IPS-NIHi11 (cell line): Measurements from ENCODE around the gene FGR.

ENCODE experiments used
- DNase-seq: peaks from one replicate; pipeline ENCODE4 v3.0.0; 2012; ENCODE audit warnings: mixed read lengths, low spot score

Gene FGR

DNA sequence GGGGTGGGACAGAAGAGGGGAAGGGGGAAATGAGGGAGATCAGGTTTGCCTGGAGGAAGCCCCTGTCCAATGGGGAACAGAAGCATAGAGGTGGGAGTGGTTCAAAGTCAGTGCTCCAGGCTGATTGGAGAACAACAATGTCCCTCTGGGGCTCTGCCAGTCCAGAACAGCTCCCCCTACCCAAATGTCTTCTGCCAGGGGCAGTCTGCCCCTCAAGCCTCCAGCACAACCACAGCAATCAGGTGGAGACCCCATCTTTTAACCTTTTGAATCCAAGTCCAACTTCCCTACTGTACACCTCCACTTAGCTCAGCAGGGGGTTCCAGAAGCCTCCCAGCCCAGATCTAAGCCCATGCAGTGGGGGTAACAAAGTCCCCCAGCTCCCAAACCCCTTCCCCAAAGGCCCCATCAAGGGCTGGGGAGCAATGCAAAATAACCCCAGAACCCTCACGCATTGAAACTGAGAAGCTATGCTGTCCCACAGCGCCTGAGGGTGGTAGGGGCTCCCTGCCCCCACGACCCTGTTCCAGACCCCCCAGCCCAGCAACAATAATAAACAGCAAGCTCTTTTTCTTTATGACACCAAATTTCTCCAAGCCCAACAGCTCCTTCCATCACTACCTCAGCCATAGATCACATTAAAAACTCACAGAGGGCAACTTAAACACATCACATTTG, 34.3 kb downstream of the FGR start:
- peak; percentile 67 for DNase-seq

DNA sequence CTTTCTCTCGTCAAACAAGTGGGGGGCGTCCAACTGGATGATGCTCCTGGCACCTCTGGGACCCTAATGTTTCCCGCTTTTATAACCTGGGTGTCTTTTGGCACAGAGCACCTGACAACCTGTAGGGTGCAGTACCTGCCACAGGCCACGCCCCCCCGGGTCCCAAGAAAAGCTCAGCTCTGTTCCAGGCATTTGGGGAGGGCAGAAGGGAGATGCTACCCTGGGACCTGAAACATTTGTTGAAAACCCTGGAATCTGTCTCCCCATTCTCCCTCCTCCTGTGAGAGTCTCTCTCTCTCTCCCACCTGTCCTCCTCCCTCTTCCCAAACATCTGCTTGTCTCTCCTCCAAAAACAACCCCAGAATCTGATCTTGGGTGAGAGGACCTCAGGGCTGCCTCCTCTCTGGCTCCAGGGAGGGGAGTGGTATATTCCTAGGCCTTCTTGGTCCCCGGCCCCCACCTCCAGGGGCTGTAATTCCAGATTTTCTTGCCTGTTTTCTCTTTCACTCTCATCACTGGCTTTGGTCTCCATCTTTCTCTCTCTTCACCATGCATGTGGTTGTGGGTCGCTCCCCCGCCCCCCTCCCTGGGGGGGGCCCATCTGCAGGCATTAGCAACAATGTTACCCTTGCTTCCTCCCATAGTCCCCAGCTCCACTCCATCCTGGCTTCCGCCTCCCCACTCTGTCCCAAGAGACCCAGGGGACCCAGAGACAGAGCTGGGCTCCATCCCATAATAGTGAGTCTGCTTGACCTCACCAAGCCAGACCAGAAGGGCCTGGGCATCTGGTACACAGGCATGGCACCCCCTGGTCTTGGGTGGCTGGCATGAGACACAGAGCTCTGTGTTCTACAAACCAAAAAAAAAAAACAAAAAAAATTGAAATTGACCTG, 35.1 kb downstream of the FGR start:
- DNase-seq, result no peak

DNA sequence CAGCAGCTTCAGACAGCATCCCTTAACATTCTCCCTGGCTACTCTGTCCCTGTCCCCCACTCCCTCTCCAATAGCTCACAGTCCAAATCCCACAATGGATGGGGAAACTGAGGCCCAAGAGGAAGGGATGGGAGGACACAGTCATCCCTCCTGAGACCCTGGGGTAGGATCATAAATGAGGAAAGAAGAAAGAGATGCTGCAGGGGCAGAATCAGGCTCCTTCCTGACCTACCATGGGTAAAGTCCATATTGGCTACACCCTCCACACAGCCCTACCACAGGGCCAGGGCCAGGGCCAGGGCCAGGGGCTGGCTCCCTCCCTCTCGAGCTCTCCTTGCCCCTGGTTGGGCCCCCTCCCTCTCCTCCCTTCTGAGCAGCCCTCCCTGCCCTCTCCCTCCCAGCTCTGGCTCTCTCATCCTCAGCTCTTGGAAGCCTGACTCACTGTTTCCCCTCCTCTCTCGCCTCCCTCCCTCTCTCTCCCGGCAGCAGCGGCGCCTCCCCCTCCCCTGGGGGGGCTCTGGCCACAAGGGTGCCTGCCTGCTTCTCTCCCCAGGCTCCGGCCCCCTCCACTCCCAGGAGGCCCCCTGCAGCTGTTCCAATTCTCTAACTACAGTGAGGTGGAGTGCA, 36.0 kb downstream of the FGR start:
- DNase-seq, result no peak

DNA sequence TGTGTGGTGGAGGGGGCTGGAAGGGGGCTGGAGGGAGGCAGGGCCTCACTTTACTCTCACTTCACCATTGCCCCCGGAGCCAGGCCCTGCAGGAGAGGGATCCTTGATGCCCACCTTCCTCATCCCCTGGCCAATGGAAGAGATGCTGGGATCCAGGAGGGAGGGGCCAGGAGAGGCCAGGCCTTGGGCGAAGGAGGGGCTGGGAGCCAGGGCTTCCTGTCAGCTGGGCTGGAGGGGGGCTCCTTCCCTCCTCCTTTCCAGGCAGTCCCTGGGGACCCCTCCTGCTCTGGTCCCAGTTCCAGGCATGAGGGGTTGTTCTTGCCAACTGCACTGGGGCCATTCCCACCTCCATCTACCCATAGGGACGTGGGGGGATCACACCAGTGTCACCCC, 36.7 kb downstream of the FGR start:
- peak; percentile 61 for DNase-seq

DNA sequence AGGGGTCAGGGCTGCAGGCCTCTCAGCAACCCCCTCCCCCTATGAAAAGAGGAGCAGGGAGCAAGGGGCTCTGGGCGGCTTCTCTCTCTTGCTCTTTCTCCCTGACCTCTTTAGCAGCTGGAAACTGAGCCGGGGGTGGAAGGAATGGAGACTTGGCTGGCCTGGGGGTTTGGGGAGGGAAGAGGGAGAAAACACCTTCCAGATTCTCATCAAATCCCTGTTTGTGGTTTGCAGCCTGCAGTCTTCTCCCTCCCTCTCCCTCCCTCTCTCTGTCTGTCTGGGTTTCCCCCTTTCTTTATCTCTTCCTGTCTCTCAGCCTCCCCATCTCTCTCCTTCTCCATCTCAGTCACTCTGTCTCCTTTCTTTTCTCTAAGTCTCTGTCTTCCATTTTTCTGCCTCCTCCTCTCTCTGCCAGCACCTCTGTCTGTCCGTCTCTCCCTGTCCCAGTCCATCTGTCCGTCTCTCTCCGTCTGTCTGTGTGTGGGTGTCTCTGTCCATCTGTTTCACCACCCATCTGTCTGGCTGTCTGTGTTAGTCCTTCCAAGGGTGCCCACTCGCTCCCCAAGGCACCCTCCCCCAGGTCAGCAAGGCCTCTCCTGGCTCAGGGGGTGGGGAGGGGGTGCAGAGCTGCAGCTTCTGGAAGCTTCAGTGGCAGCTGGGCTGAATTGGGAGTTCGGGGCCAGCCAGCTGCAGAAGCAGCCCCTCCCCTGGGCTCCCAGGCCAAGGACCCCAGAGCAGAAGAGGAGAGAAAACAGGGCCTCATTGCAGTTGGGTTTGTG, 37.3 kb downstream of the FGR start:
- DNase-seq, result no peak

DNA sequence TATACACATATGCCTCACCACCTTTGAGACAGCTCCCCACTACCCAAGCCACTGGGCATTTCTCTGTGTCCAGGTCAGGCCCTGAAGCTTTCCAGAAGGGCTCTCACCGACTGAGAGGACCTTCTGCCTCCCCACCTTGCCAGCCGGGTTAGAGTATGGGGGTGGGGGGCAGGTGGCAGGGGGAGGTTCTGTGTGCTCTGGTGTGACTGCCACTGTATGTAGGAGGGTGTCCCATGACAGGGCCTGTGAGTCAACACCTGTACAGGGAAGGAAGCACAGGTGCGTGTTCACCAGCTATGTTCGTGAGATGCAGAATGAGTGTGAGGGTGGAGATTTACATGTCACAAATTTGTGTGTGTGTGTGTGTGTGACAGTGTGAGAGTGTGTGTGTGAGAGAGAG, 38.0 kb downstream of the FGR start:
- DNase-seq, result no peak

DNA sequence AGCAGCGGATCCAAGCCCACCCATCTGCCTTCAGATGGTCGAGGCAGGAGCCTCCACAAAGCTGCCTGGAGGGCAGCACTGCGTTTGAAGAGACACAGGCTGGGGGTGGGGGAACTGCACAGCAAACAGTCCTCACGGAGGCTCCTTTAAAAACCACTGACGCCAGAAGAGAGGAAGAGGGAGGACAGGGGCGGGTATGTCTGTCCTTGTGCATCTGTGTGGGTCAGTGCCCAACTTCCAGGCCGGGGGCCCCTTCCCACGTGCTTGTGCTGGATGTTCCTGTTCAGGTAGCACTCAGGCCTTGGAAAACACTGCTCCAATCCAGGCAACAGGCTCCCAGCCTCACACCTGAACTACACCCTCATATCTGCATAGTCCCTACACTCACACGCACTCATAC, 38.7 kb downstream of the FGR start:
- no peak for DNase-seq

DNA sequence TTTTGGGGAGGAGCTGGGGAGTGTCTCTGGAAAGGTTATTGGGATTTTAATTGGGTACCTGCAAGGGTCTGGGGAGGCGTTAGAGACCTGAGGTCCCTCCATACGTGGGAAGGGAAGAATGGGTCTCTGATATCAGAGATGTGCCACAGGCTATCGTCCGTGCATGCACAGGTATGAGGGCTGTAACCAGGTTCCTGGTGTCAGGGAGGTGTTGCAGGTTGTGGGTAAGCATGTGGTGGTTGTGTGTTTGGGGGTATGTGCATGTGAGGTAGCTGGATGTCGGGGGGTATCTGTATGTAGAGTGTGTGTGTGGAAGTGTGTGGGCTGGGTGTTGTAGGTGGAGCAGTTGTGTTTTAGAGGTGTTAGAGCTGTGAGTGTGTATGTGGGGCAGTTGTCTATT, 39.4 kb downstream of the FGR start:
- DNase-seq, result no peak

DNA sequence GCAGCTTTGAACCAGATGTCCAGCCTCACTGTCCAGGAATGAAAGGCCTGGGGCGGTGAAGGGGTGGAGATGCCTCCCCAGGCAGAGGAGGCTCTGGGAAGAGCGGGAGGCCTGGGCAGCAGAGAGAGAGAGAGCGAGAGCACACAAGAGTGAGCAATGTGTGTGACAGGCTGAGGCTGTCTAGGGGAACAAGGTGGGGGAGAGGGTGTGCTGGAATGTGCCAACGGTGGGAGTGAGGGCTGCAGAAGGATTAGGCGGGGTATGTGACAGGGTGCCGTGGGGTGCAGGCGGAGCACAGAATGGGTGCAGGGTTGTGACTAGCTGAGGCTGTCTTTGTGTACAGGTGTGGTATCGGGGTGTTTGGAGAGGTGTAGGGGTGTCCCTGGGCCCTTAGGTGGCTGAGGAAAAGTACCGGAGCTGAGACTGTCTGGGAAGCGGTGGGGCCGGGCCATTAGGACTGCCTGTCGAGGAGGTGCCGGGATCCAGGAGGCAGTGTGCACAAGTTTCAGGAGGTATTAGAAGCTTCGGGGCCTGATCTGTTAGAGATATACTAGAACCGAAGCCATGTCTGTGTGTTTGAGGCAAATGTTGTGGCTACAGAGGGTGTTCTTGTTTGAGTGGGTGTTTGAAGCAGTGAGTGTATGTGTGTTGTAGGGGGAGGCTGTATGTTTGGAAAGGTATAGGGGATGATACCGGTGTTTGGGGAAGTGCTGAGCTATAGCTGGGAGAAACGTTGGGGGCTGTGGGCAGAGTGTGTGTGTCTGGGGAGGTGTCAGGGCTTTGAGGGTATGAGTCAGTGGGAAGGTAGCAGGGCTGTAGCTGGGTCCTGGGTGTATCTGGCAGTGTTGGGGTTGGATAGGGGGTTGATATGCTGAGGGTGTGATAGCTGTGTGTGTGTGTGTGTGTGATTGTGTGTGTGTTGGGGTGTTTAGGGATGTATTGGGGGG, 40.1 kb downstream of the FGR start:
- no peak for DNase-seq

DNA sequence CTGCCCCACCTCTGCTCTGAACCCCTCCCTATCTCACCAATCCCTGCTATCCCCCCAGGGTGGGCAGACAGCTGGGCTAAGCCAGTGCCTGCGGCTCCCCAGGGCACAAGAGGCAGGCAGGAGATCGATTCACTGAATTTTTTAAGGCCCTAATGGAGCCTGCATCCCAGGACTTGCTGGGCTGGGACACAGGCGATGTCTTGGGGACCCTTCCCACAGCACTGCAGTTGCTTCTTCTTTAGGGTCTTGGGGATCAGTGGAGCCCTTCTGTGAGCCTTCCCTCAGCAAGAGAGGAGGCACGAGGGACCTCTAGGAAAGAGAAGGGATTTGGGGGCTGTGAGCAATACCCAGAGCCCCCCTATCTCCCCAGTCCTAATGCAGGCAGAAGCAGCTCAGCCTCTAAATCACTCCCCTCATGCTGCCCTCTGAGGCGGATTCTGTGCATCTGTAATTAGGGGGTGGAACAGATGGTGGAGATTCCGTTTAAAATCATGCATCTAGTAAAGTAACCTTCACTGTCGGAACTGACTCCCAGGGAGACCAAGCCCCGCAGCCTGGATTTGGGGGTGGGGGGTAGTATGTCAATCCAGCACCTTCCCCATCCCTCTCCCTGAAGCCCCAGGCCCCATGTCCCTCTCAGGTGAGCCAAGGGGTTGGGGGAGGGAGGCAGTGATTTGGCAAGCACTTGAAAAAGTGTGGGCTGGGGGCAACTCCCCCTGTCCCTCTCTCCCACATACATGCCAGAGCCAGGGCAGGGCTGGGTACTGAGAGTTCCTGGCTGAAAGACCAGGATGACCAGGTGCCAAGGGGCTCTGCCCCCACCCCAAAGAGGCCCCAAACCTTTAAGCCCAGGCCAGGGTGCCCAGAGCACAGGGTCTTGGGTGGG, 41.1 kb downstream of the FGR start:
- no peak for DNase-seq

DNA sequence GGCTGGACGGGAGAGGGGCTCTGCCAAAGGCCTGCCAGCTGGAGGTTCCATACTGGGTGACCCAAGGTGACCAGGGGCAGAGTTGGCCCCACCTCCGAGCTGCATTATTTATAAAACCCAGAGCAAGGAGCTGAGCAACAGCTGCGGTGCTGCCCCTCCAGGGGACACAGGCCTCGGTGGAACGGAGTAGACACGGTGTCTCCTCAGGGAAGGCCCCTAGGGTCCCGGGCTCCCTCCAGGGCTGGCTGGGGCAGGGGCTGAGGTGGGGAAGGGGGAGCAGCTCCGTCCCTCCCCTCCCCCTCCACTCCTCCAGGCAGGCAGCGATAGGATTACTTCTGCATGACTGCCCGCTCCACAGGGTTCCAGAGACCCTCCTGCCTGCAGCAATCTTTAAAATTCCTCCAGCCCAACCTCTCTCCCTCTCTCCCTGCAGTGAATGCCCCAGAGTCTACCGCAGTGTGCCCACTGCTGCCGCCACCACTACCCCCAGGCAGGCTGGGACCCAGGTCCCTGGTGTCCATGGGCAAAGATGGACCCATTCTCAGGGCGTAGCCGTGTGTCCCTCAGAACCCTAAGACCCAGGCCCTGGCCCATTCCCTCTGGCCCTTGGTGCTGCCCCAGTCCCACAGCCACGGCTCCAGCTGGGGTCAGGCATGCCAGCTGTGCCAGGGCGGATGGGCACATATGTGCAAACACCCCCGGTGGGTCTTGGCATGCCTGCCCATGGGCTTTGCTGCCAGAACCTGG, 41.9 kb downstream of the FGR start:
- peak; percentile 77 for DNase-seq

DNA sequence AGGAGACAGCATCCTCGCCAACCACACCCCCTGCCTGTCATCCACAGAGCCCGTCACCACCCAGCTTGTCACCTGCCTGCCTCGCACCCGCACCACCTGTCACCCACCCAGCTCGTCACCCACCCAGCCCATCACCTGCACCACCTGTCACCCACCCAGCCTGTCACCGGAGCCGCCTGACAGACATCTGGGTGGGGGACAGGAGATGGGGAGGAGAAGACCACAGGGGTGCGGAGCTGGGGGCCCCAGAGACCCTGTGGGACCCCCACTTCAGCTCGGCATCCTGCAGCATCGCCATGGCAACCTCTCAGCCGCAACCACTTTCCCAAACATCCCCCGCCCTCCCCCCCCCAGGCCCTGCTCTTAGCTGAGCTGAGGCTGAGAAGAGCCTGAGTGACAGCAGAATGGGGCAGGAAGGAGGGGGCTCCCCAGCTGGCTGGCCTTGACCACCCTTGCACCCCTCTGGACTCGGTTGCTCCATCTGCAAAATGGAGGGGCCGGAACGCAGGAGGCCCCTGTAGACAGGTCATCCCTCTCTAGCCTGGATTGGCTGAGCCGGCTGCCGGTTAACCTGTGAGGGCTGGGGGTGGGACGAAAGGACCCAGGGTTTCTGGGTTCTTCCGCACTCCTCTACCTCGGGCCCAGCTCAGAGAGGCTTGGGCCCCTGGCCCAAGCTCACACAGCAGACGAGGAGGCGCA, 42.6 kb downstream of the FGR start:
- DNase-seq, result peak; percentile 78

DNA sequence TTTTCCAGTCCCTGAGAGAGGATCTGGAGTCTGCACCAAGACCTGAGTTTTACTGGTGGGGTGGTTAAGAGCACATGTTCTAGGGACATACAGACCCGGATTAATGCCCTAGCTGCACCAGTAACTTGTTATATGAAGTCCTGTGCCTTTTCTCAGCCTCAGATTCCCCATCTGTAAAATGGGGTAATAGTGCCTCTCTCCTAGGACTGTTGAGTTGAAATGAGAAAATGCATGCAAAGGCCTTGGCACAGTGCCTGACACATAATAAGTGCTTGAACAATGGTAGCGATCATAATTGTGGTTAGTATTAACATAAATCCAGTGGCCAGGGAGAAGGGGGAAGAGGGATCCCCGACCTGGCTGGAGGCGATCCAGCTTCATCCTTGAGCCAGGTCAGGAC, 43.4 kb downstream of the FGR start:
- DNase-seq, result no peak

DNA sequence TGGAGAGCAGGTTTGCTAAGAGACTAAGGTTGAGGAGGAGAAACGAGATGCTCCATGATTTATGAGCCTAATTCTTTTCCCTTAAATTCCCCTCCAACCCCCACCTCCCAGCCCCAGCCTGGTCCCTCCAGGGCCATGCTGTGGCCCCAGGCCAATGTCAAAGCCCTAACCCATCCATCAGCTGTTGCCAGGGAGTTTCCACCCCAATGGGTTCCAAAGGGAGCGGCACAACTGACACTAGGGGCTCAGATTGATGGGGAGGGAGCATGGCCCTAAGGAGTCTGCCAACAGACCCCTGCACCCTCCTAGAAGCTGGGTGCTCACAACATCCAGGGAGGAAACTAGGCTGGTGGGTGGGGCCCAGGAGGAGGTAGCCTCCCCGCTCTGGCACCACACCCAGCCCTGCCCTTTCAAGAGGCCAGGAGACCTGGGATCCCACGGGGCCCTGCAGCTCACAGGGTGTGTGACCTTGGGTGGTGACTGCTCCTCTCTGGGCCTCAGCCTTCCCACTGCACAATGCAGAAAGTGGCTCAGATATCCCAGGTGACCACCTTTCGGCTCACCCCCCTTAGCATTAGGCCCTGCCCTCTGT, 44.0 kb downstream of the FGR start:
- no peak for DNase-seq

DNA sequence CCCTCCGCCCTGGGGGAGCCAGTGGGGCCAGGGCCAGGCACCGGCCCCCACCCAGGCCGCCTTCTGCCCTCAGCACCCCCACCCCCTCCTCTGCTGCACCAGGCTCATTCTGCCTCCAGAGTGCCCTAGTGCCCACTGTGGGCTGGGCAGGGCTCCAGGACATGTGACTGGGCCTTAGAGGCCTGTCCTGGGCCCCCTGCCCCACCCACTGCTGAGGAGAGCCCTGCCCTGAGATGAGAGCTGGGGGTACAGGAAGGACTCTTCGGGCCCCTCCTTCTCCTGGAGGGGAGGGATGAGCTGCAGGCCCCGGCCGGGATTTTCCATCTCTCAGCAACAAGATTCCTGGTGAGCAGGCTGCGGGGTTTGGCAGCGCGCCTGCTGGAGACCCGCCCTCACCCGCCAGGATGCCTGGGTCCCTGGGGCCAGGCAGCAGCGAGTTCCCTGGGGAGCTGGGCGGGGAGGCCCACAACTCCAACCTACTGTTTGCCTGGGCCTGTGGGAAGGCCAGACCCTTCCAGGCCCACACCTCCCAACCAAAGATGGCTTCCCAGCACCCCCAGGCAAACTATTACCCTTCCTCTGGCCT, 45.1 kb downstream of the FGR start:
- no peak for DNase-seq

DNA sequence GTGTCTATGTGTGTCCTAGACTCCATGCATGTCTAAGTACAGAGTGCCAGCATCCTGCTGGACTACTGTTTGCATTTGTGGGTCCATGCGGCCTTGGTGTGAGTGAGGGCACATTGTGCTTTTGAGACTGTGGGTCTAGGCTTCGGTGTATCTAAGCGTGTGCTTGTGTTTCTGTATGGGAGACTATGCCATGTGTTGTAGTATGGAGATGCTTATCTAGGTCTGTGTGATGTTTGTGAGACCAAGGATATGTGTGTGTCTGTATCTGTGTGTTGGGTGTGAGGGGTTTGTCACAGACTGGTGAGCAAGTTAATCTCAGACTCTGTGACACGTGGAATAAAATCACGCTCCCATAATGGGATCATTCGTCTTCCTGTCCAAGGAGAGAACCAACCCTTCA, 45.5 kb downstream of the FGR start:
- no peak for DNase-seq

DNA sequence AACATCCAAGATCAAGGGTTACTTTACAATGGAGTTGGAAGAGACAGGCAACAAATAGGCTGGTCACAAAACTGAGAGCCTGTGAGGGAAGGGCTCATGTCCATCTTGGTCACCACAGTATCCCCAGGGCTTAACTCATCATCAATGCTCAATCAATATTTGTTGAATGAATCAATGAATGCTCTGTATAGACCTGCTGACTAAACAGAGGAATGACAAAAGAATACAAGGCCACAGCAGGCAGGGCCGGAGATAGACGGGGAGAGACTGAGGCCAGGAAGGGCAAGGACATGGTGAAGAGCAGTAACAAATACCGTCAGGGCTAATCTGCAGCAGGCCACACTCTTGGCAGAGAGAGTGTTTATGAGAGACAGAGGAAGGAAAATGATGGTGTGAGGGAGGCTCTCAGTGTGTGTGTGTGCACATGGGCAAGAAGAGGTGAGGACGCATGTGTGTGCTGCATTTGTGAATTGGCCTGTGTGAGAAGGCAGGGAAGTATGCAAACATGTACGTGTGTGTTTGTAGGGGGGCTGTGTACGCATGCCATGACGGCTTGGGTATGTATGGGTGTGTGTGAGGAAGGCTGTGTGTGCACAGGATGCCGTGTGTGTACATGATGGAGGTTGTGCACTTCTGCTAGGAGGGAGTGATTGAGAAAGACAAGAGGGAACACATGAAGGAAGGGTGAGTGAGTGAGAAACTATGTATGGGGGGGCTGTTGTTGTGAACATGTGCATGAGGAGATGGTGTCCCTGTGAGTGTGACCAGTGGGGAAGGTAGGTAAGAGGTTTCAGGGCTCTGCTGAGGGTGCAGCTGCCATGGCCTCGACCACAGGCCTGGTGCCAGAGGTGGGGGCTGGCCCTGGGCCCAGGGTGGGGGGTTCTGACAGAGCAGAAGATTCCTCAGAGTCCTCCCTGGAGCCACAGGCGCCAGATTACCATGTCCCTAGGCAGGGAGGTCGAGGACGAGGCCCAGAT, 46.4 kb downstream of the FGR start:
- DNase-seq, result no peak
